HL-60 (cell line): ENCODE data around the gene RAB21.

Experiments used
- DNase-seq, 2 experiments: peaks; one replicate each; pipeline ENCODE4 v3.0.0-alpha.2; 2010 to 2020; ENCODE audit warnings: low read depth in 1 of 2, low spot score in 1 of 2
- H3K27ac ChIP-seq: fragments of 250-450 bp; sonication (Bioruptor Pico); replicated peaks from 2 replicates; pipeline ENCODE4 v1.5.1; 2020; ENCODE audit warnings: mild to moderate bottlenecking, moderate library complexity
- H3K27me3 ChIP-seq: fragments of 250-450 bp; sonication (Bioruptor Pico); 2 replicates; pipeline ENCODE4 v1.5.1; 2021; ENCODE audit warnings: mild to moderate bottlenecking, moderate library complexity; ENCODE audit not compliant: insufficient read depth, poor library complexity, severe bottlenecking
- H3K4me3 ChIP-seq: replicated peaks from 2 replicates; pipeline ENCODE4 v1.5.1; 2011; ENCODE audit warnings: mild to moderate bottlenecking, control low read depth, low read length; ENCODE audit not compliant: insufficient read depth
- CTCF ChIP-seq: IDR thresholded peaks from one replicate; pipeline ENCODE4 v1.5.1; 2011; ENCODE audit warnings: low read length, control low read depth, inconsistent platforms; ENCODE audit not compliant: insufficient read depth
- GABPA ChIP-seq: IDR thresholded peaks from 2 replicates; pipeline ENCODE4 v1.6.1; 2012; ENCODE audit warnings: low read depth
- POLR2AphosphoS5 ChIP-seq: IDR thresholded peaks from 2 replicates; pipeline ENCODE4 v1.6.1; 2012; ENCODE audit warnings: low read depth
- REST ChIP-seq: IDR thresholded peaks from 2 replicates; pipeline ENCODE4 v1.6.1; 2012; ENCODE audit warnings: low read depth; ENCODE audit not compliant: insufficient replicate concordance
- SPI1 ChIP-seq: IDR thresholded peaks from 2 replicates; pipeline ENCODE4 v1.6.1; 2012; ENCODE audit warnings: low read depth, mild to moderate bottlenecking, borderline replicate concordance

RAB21 gene

GRCh38 chr12:71782017-71782416 lies 27.4 kb downstream of the RAB21 start:
- DNase-seq, result no peak

GRCh38 chr12:71786829-71787228 lies 32.2 kb downstream of the RAB21 start:
- H3K27me3 ChIP-seq, result no peaks in the 10 kb centered on the region
- H3K27ac ChIP-seq, result peak overlapping the region; percentile 49
- H3K4me3 ChIP-seq, result no peak overlapping the region
- TF ChIP-seq SPI1, result no peak
- no peak for TF ChIP-seq CTCF
- no peak for TF ChIP-seq POLR2AphosphoS5
- TF ChIP-seq GABPA, result no peak
- TF ChIP-seq REST, result no peak
- DNase-seq, result no peak

More at GRCh38 chr12:71782017-71782416, 27.4 kb downstream of the RAB21 start:
- TF ChIP-seq GABPA (no peak), REST (no peak), CTCF (no peak), POLR2AphosphoS5 (no peak), SPI1 (no peak)
- no peak overlapping the region for H3K27ac ChIP-seq
- no peak overlapping the region for H3K4me3 ChIP-seq
- no peaks in the 10 kb centered on the region for H3K27me3 ChIP-seq

- peak in 1 of 2 experiments; percentile 49 for DNase-seq
- TF ChIP-seq CTCF (no peak), GABPA (no peak), SPI1 (peak; percentile 68; the same call in 1 of the 2 replicates), POLR2AphosphoS5 (no peak), REST (no peak)
- Histone ChIP-seq H3K4me3 (no peak overlapping the region), H3K27ac (peak overlapping the region; percentile 49), H3K27me3 (no peaks in the 10 kb centered on the region)
These were observed 32.9 kb downstream of the RAB21 start for GRCh38 chr12:71787580-71787979.
